Mucosa of rectum (tissue), 2 donors: ENCODE measurements around the gene TMEM236.

ENCODE experiments used
- H3K27ac ChIP-seq, 2 donors: one replicate each; pipeline ENCODE4 v1.7.0; 2013; ENCODE audit warnings: inconsistent platforms in 2 of 2, low read depth in 2 of 2, low read length in 2 of 2
- H3K27me3 ChIP-seq, 2 donors: one replicate each; pipeline ENCODE4 v1.7.0; 2013; ENCODE audit warnings: low read length in 2 of 2; ENCODE audit not compliant: control insufficient read depth in 2 of 2, insufficient read depth in 2 of 2
- H3K36me3 ChIP-seq, 2 donors: one replicate each; pipeline ENCODE4 v1.7.0; 2013; ENCODE audit warnings: low read length in 2 of 2; ENCODE audit not compliant: control insufficient read depth in 2 of 2, insufficient read depth in 2 of 2
- H3K4me1 ChIP-seq, 2 donors: one replicate each; pipeline ENCODE4 v1.7.0; 2013; ENCODE audit warnings: low read length in 2 of 2, mild to moderate bottlenecking in 1 of 2; ENCODE audit not compliant: control insufficient read depth in 2 of 2, insufficient read depth in 2 of 2
- H3K4me3 ChIP-seq, 2 donors: one replicate each; pipeline ENCODE4 v1.7.0; 2013; ENCODE audit warnings: low read length in 2 of 2
- H3K9ac ChIP-seq, 2 donors: one replicate each; pipeline ENCODE4 v1.7.0; 2013; ENCODE audit warnings: low read length in 2 of 2, low read depth in 1 of 2, mild to moderate bottlenecking in 1 of 2
- H3K9me3 ChIP-seq, 2 donors: one replicate each; pipeline ENCODE4 v1.7.0; 2013; ENCODE audit warnings: low read length in 2 of 2; ENCODE audit not compliant: control insufficient read depth in 2 of 2
- donor health status: healthy.
- donor health status: Normal muscosa, but diverticular disease.

TMEM236 gene

DNA sequence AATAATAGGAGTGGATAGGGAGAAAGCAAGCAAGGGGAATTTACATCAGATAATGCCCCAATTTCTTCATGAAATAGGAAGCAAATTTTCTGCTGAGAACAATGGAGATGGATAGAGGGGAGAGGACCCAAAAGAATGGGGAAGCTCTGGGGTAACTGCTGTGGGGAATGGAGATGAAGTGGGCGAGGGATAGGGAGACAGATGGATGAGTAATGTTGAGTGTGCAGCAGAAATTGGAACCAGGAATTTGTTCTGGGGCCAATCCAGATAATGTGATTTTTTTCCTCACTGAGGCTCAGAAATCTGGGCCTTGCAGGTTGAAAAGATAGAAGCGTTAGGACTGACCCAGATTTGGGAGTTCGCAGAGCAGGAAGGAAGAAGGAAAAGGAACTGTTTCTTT is 32.7 kb downstream of the TMEM236 start:
- H3K36me3 ChIP-seq = peaks cover 7 to 13% of the 10 kb centered on the region in 2 donors
- H3K27ac ChIP-seq = peak overlapping the region; percentile 10 to 11
- no peak overlapping the region for H3K4me3 ChIP-seq
- H3K4me1 ChIP-seq = peaks cover 0 to 3% of the 10 kb centered on the region in 2 donors
- no peak overlapping the region for H3K9ac ChIP-seq
- H3K9me3 ChIP-seq = no peaks in the 10 kb centered on the region
- H3K27me3 ChIP-seq = no peaks in the 10 kb centered on the region

DNA sequence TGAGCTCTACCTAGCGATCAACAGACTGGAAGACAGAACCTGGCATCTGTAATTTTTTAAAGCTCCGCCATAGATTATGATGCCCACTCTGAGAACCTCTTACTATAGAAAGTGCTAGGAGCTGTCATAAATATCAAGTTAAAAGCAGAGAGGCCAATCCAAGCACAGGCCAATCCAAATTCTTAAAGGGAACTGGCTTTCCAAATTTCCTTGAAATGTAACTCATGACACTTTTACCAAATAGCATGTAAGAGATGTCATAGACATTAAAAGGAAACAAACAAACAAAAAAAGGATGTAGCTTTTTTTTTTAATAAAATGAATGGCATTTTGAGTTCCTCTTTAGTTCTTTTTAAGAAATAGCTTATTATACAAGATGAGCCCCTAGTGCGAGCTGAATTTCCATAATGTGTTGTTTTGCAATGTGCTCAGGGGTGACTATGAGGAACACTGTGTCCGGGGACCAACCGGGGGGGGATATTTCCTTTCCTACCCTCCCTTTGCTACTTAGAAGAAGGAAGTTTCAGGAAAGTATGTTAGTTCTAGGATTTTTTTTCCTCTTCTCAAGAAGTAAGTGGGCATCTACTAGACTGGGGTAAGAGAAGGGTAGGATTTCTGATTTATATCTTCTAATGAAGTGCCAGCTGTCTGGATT is 33.4 kb downstream of the TMEM236 start:
- H3K27me3 ChIP-seq = no peaks in the 10 kb centered on the region
- peaks cover 0 to 3% of the 10 kb centered on the region in 2 donors for H3K4me1 ChIP-seq
- H3K36me3 ChIP-seq = peaks cover 6 to 13% of the 10 kb centered on the region in 2 donors
- peak overlapping the region; percentile 10 to 11 for H3K27ac ChIP-seq
- H3K4me3 ChIP-seq = no peak overlapping the region
- H3K9me3 ChIP-seq = no peaks in the 10 kb centered on the region
- H3K9ac ChIP-seq = no peak overlapping the region

DNA sequence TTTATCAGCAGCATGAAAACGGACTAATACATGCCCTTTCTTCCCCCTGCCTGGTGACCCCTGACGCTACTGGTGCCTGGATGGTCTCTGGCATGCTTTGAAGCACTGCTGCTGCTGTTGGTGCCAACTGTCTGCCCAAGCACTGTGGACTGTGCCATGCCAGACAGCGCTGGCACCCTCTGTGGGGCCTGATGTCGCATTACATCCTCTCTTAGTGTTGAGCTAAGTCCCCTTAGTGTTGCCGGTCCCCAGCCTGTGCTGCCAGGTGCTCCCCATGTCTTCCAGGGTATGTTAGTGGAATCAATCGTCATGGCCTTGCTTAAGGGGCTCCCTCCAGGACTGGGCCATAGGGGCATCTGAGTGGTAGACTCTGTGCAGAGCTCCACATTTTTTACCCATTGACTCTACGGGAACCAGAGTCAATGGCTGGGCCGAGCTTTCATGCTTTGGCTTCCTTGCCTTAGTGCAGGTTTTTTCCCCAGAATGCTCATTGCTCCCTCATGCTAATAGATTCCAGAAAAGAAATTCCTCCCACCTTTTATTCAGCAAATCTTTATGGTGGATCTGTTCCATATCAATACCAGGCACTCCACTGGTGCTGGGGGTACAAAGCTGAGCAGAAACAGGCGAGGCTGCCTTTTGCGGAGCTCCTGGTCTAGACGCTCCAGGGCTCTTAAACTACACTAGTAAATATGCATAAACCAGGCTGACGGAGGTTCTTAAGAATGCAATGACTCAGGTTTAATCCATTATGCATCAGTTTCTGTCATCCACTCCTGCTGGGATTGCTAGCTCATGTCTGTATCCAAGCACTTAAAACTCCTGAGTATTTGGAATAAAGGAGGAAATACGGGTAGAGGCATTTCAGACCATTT is 35.3 kb downstream of the TMEM236 start:
- no peaks in the 10 kb centered on the region for H3K27me3 ChIP-seq
- H3K36me3 ChIP-seq = peaks cover 6 to 13% of the 10 kb centered on the region in 2 donors
- H3K9me3 ChIP-seq = no peaks in the 10 kb centered on the region
- no peak overlapping the region for H3K4me3 ChIP-seq
- H3K27ac ChIP-seq = no peak overlapping the region
- H3K4me1 ChIP-seq = peaks cover 0 to 3% of the 10 kb centered on the region in 2 donors
- no peak overlapping the region for H3K9ac ChIP-seq

DNA sequence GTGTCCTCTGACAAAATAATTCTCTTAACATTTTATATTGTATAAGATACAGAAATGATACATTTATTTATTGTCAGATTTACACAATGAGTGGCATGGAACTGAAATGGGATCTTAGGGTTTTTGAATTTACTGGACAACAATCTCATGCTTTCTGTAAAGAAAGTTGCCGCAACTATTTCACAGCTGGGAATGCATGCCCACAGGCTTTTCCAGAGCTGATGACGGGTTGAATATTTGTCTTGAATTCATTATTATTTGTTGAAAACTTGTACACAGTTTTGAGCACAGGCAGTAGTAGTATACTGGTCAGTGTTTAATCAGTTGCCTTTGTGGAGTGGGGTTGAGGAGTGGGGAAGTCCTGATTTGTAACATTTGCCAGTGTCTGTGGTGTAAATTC is 36.6 kb downstream of the TMEM236 start:
- peaks cover 6 to 13% of the 10 kb centered on the region in 2 donors for H3K36me3 ChIP-seq
- H3K27ac ChIP-seq = no peak overlapping the region
- H3K4me1 ChIP-seq = peaks cover 2 to 4% of the 10 kb centered on the region in 2 donors
- H3K27me3 ChIP-seq = no peaks in the 10 kb centered on the region
- H3K4me3 ChIP-seq = no peak overlapping the region
- H3K9me3 ChIP-seq = no peaks in the 10 kb centered on the region
- no peak overlapping the region for H3K9ac ChIP-seq

DNA sequence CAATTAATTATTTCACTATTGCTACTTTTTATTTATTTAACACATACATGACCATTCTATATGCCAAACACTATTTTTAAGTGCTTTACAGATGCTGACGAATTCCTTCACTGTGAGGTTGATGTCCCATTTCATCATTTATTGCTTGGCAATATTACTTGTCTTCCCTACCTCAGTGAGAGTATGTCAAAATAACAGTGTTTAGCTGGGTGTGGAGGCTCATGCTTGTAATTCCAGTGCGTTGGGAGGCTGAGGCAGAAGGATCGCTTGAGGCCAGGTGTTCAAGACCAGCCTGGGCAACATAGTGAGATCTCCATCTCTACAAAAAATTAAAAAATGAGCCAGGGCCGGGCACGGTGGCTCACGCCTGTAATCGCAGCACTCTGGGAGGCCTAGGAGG is 37.4 kb downstream of the TMEM236 start:
- peaks cover 6 to 13% of the 10 kb centered on the region in 2 donors for H3K36me3 ChIP-seq
- H3K27me3 ChIP-seq = no peaks in the 10 kb centered on the region
- no peak overlapping the region for H3K9ac ChIP-seq
- peaks cover 3 to 6% of the 10 kb centered on the region in 2 donors for H3K4me1 ChIP-seq
- no peaks in the 10 kb centered on the region for H3K9me3 ChIP-seq
- H3K27ac ChIP-seq = no peak overlapping the region
- no peak overlapping the region for H3K4me3 ChIP-seq

DNA sequence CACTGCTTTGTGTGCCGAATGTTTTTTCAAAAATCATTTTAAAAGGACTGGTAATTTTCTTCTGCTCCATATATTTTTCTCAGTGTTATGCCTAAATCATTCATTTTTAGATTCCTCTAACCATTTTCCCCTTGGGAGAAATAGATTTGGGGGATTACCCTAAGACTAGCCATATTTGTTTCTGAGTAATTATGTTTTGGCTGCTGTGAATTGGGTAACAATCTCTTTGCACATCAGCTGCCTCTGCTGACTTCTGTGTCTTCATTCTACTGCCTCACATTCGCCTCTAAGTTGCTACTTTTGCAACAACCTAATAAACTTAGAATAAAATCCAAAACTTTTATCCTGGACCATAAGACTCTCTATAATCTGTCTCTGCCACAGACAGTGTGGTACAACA is 38.6 kb downstream of the TMEM236 start:
- H3K4me1 ChIP-seq = peaks cover 9 to 19% of the 10 kb centered on the region in 2 donors
- H3K9me3 ChIP-seq = no peaks in the 10 kb centered on the region
- no peaks in the 10 kb centered on the region for H3K27me3 ChIP-seq
- H3K4me3 ChIP-seq = no peak overlapping the region
- H3K9ac ChIP-seq = no peak overlapping the region
- no peak overlapping the region for H3K27ac ChIP-seq
- peaks cover 6 to 13% of the 10 kb centered on the region in 2 donors for H3K36me3 ChIP-seq

DNA sequence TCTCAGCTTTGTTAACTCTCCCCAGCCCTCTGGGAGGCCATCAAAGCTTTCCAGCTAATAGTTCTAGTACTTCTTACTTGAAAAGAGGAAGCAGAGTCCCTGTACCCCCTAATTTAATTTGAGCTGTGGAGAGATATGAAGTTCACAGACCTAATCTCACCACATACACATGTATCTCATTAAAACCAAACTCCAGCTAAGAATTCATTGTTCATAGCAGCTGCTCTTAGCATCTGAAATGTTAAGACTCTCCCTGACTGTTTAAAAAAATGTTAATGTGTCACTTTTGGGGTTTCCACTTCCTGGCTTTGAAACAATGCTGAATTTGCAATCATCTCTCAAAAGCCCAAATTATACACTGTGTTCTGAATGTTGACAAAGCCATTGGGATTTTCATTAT is 41.0 kb downstream of the TMEM236 start:
- Histone ChIP-seq H3K4me3 (no peak overlapping the region), H3K27me3 (no peaks in the 10 kb centered on the region), H3K4me1 (peaks cover 13 to 24% of the 10 kb centered on the region in 2 donors), H3K27ac (no peak overlapping the region), H3K9ac (no peak overlapping the region), H3K36me3 (peaks cover 0 to 2% of the 10 kb centered on the region in 2 donors), H3K9me3 (no peaks in the 10 kb centered on the region)

DNA sequence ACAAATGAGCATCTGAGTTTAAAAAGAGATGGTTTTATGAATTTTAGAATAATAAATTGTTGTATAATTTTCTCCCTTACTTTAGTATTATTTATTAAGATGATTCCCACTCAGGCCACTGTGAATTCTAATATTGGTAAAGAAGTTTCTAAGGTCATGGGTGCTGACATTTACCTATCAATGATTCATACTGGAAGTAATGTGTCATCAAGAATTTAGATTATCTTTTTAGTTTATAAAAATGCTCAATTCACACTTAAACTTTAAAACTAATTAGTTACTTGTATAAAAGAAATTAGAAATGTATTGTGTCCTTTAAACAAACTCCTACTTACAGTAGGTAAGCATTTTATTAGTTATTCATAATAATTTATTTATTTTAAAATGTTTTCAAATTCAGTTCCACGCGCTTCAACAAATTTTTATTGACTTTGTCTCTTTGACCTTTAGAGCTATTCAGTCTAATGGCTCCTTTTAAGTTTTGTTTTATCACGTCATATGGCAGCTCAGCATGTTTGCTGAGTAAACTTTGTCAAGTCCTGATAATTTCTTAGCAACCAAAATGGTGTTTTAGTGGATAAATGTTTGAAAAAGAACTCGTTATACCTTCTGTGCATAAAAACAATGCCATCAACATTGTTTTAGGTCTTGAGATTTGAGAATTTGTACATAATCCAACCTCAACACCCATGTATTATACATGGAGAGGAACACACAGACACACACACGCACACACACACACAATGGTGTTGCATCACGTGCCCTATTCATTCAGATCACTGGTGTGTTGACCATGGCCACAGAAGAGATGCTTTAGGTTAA is 42.0 kb downstream of the TMEM236 start:
- Histone ChIP-seq H3K4me3 (peak overlapping the region in 1 of 2 donors; percentile 48), H3K4me1 (peaks cover 13 to 24% of the 10 kb centered on the region in 2 donors), H3K27ac (peak overlapping the region; percentile 74 to 83), H3K27me3 (no peaks in the 10 kb centered on the region), H3K9ac (no peak overlapping the region), H3K9me3 (no peaks in the 10 kb centered on the region), H3K36me3 (no peaks in the 10 kb centered on the region)

DNA sequence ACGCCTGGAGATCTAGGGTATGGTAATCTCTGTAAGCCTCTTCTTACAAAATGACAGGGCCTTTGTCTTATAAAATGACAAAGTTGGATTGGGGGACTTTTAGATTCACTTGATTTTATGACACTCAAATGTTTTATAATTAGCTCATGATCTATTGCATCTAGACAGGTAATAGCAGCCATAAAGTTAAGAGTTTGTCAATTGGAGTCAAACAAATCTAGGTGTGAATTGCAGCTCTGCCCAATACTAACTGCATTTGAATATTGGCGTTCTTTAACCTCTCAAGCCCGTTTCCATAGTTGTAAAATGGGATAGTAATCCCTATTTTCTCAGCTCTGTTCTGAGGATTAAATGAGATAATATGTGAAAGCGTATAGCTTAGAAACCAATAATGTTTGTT is 43.1 kb downstream of the TMEM236 start:
- Histone ChIP-seq H3K27ac (peak overlapping the region; percentile 74 to 83), H3K9ac (no peak overlapping the region), H3K9me3 (no peaks in the 10 kb centered on the region), H3K4me3 (peak overlapping the region; percentile 23 to 48), H3K27me3 (no peaks in the 10 kb centered on the region), H3K4me1 (peaks cover 13 to 24% of the 10 kb centered on the region in 2 donors), H3K36me3 (no peaks in the 10 kb centered on the region)
